IPS-18a (cell line): ENCODE results near the gene SLC30A10.

Source experiments
- H3K27ac ChIP-seq: one replicate; pipeline ENCODE4 v1.5.1; 2013; ENCODE audit warnings: low read length
- H3K27me3 ChIP-seq: one replicate; pipeline ENCODE4 v1.6.1; 2013; ENCODE audit warnings: mild to moderate bottlenecking, low read length; ENCODE audit not compliant: control insufficient read depth, insufficient read depth
- H3K36me3 ChIP-seq: one replicate; pipeline ENCODE4 v1.6.1; 2013; ENCODE audit warnings: low read depth, low read length; ENCODE audit not compliant: control insufficient read depth
- H3K4me1 ChIP-seq: one replicate; pipeline ENCODE4 v1.6.1; 2013; ENCODE audit warnings: low read depth, low read length; ENCODE audit not compliant: control insufficient read depth
- H3K4me3 ChIP-seq: one replicate; pipeline ENCODE4 v1.5.1; 2013; ENCODE audit warnings: low read length
- H3K9ac ChIP-seq: one replicate; pipeline ENCODE4 v1.6.1; 2013; ENCODE audit warnings: mild to moderate bottlenecking, low read length, moderate library complexity
- H3K9me3 ChIP-seq: one replicate; pipeline ENCODE4 v1.6.1; 2013; ENCODE audit warnings: low read depth, low read length; ENCODE audit not compliant: control insufficient read depth

SLC30A10 gene

DNA sequence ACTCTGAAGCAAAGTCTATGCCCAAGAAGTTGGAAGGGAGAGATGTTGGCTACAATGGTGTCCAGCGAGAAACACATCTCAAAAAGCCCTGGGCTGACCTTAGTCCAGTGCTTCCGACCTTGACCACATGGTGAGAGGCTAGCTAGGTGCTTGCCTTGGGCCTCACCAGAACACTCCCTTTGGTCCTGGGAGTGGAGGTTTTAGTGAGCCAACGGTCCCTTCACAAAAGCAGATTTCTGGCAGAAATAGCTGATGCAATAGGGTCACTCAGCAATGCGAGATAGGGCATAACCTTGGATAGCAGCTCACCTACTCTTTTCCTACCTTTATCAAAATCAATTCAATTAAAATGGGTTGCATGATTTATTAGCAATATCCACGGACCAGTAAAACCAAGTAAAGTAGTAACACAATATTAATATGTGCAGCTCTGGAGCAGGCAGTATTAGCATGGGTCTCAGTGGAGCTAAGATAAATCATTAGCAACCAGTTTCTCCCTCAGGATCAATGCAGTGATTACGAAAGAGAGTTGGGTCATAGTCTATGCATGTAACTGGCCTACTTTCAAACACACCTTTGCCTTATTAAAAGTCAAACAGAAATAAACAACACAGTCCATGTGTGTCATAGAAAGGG lies 1.9 kb downstream of the SLC30A10 start:
- no peak overlapping the region for H3K27ac ChIP-seq
- no peak overlapping the region for H3K9ac ChIP-seq
- H3K9me3 ChIP-seq: no peaks in the 10 kb centered on the region
- H3K36me3 ChIP-seq: no peaks in the 10 kb centered on the region
- peaks cover 35% of the 10 kb centered on the region for H3K27me3 ChIP-seq
- no peak overlapping the region for H3K4me3 ChIP-seq
- H3K4me1 ChIP-seq: no peaks in the 10 kb centered on the region

DNA sequence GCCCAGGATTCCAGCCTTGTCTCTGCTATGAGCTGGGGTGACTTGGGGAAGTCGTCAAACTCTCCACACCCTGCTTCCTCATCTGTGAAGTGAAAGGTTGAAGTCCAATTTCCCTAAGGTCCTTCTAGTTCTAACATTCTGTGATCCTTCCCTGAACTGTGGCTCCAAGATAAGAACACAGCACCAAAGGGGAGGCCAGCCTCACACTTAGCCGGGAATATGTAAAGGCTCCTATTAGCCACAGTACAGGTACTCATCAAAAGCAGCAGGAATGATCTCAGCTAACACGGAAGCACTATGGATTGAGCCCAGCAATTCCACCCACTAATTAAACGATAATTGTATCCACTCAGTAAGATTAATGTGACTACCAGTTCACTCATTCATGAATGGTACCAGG lies 4.0 kb downstream of the SLC30A10 start:
- Histone ChIP-seq H3K27me3 (peaks cover 33% of the 10 kb centered on the region), H3K9ac (no peak overlapping the region)

DNA sequence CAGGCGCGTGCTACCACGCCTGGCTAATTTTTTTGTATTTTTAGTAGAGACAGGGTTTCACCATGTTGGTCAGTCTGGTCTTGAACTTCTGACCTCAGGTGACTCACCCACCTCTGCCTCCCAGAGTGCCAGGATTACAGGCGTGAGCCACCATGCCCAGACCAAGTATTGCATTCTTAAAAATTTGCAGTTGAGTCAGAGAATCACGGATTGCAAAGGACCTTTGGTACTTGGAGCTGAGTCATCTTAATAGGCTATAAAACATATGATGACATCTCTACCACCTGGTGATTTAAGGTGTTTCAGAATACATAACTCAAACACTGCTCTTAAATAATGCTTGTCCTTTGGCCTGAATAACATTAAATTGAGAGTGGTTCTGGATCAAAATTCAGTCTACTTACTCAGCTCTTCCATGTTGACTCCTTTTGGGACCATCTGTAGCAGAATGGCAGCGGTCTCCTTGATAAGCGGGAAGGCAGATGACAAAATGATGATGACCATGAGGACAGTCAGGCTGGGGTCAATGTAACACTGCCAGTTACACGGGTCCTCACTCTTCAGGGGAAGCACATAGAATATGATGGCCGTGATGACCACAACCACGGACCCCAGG lies 10.4 kb downstream of the SLC30A10 start:
- Histone ChIP-seq H3K4me1 (no peaks in the 10 kb centered on the region), H3K27ac (no peak overlapping the region), H3K27me3 (no peaks in the 10 kb centered on the region), H3K9me3 (no peaks in the 10 kb centered on the region), H3K4me3 (no peak overlapping the region), H3K9ac (no peak overlapping the region), H3K36me3 (no peaks in the 10 kb centered on the region)

More for the DNA sequence above, 4.0 kb downstream of the SLC30A10 start:
- no peak overlapping the region for H3K27ac ChIP-seq
- no peak overlapping the region for H3K4me3 ChIP-seq
- H3K36me3 ChIP-seq: no peaks in the 10 kb centered on the region
- H3K4me1 ChIP-seq: no peaks in the 10 kb centered on the region
- H3K9me3 ChIP-seq: no peaks in the 10 kb centered on the region

GRCh38 chr1:219917281-219917680 lies 11.1 kb downstream of the SLC30A10 start:
- Histone ChIP-seq H3K4me1 (no peaks in the 10 kb centered on the region), H3K27me3 (no peaks in the 10 kb centered on the region), H3K27ac (no peak overlapping the region)

GRCh38 chr1:219916257-219916656 lies 12.1 kb downstream of the SLC30A10 start:
- Histone ChIP-seq H3K27ac (no peak overlapping the region), H3K36me3 (no peaks in the 10 kb centered on the region), H3K4me1 (peaks cover 9% of the 10 kb centered on the region), H3K9ac (no peak overlapping the region), H3K27me3 (no peaks in the 10 kb centered on the region), H3K9me3 (no peaks in the 10 kb centered on the region), H3K4me3 (no peak overlapping the region)

More at GRCh38 chr1:219917281-219917680, 11.1 kb downstream of the SLC30A10 start:
- Histone ChIP-seq H3K4me3 (no peak overlapping the region), H3K9me3 (no peaks in the 10 kb centered on the region), H3K36me3 (no peaks in the 10 kb centered on the region), H3K9ac (no peak overlapping the region)

DNA sequence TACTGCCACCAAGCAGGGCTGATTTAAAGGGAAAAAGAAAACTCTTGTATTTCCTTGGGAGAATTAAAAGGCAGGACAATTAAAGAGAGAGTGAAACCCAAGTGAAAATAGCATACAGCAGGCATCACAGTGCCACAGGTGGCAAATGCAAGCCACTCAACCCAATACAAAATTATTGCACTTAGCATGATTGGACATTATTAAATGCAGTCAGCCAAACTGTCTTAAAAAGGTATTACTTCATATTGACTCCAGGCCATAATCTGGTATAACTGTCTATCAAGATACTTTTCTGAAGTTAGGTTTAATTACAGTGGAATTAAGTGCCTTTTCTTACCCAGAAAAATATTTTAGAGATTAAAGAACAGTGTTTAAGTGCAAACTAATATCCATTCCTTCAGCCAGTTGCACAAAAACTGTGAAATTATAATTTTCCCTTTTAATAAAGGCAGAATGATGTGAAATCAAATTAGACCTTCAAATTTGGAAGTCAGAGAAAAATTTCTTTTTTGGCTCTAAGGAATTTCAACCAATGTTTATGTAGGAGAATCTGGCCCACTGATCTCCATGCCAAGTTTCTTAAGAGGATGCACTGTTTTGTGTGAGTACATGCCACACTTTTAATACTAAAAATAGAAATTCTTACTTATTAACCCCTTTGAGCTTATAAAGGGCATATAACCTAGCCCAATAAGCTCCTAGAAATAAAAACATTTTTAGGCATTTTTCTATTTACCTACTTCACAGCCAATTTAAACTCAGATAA lies 15.2 kb downstream of the SLC30A10 start:
- no peak overlapping the region for H3K27ac ChIP-seq
- no peak overlapping the region for H3K9ac ChIP-seq
- H3K36me3 ChIP-seq: no peaks in the 10 kb centered on the region
- H3K4me3 ChIP-seq: no peak overlapping the region
- H3K27me3 ChIP-seq: no peaks in the 10 kb centered on the region
- peaks cover 10% of the 10 kb centered on the region for H3K4me1 ChIP-seq
- H3K9me3 ChIP-seq: no peaks in the 10 kb centered on the region

- no peak overlapping the region for H3K4me3 ChIP-seq
- H3K27ac ChIP-seq: no peak overlapping the region
- H3K27me3 ChIP-seq: no peaks in the 10 kb centered on the region
- no peaks in the 10 kb centered on the region for H3K9me3 ChIP-seq
- H3K9ac ChIP-seq: no peak overlapping the region
- no peaks in the 10 kb centered on the region for H3K36me3 ChIP-seq
- H3K4me1 ChIP-seq: peaks cover 10% of the 10 kb centered on the region
These were observed 17.6 kb downstream of the SLC30A10 start for GRCh38 chr1:219910716-219911115.

- Histone ChIP-seq H3K4me3 (no peak overlapping the region), H3K9me3 (no peaks in the 10 kb centered on the region)
These were observed 18.9 kb downstream of the SLC30A10 start for GRCh38 chr1:219909476-219909875.

GRCh38 chr1:219908170-219908569 lies 20.2 kb downstream of the SLC30A10 start:
- Histone ChIP-seq H3K27me3 (no peaks in the 10 kb centered on the region), H3K4me1 (peaks cover 10% of the 10 kb centered on the region), H3K4me3 (no peak overlapping the region), H3K36me3 (no peaks in the 10 kb centered on the region), H3K27ac (no peak overlapping the region), H3K9me3 (no peaks in the 10 kb centered on the region), H3K9ac (no peak overlapping the region)

More at GRCh38 chr1:219909476-219909875, 18.9 kb downstream of the SLC30A10 start:
- Histone ChIP-seq H3K4me1 (peaks cover 10% of the 10 kb centered on the region), H3K36me3 (no peaks in the 10 kb centered on the region), H3K27ac (no peak overlapping the region), H3K27me3 (no peaks in the 10 kb centered on the region), H3K9ac (no peak overlapping the region)

DNA sequence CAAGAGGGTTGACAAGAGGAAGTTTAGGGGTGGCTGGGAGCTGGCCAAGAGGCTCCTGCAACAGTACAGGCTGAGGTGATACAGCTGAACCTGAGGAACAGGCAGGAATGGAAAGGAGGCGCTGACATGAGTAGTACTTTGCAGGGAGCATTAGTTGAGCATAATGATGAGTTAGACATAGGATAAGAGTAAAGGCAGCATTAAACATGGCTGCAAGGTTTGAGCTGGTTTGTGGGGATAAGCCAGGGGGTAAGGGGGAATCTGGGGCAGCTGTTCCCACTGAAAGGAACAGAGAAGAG lies 20.6 kb downstream of the SLC30A10 start:
- H3K27ac ChIP-seq: no peak overlapping the region
- no peaks in the 10 kb centered on the region for H3K27me3 ChIP-seq
- H3K36me3 ChIP-seq: no peaks in the 10 kb centered on the region
- H3K4me1 ChIP-seq: peaks cover 10% of the 10 kb centered on the region
- H3K4me3 ChIP-seq: no peak overlapping the region
- H3K9me3 ChIP-seq: no peaks in the 10 kb centered on the region
- no peak overlapping the region for H3K9ac ChIP-seq

GRCh38 chr1:219906924-219907771 lies 21.2 kb downstream of the SLC30A10 start:
- H3K27me3 ChIP-seq: no peaks in the 10 kb centered on the region
- no peak overlapping the region for H3K4me3 ChIP-seq
- no peak overlapping the region for H3K9ac ChIP-seq
- no peaks in the 10 kb centered on the region for H3K9me3 ChIP-seq
- no peak overlapping the region for H3K27ac ChIP-seq
- H3K36me3 ChIP-seq: no peaks in the 10 kb centered on the region
- peaks cover 10% of the 10 kb centered on the region for H3K4me1 ChIP-seq
